Mesendoderm (in vitro differentiated cells): Measurements from ENCODE around the gene ZNF543.
A peak's percentile ranks its signal among the peaks of the same experiment; 100 is the strongest.

Experiments used
- DNase-seq: peaks from one replicate; pipeline ENCODE4 v3.0.0; 2013
- H2AK5ac ChIP-seq: 2 replicates; pipeline ENCODE4 v1.6.1; 2013; ENCODE audit warnings: low read length, inconsistent platforms
- H2BK120ac ChIP-seq: 2 replicates; pipeline ENCODE4 v1.6.1; 2013; ENCODE audit warnings: low read depth, mild to moderate bottlenecking, low read length, moderate library complexity, mixed read lengths
- H2BK15ac ChIP-seq: replicated peaks from 2 replicates; pipeline ENCODE4 v1.6.1; 2013; ENCODE audit warnings: low read depth, mild to moderate bottlenecking, moderate library complexity
- H2BK5ac ChIP-seq: 2 replicates; pipeline ENCODE4 v1.6.1; 2013; ENCODE audit warnings: low read length, inconsistent platforms
- H3K18ac ChIP-seq: 2 replicates; pipeline ENCODE4 v1.6.1; 2013; ENCODE audit warnings: mild to moderate bottlenecking, low read length, mixed read lengths
- H3K23ac ChIP-seq: one replicate; pipeline ENCODE4 v1.6.1; 2013; ENCODE audit warnings: low read length
- H3K27ac ChIP-seq: 2 replicates; pipeline ENCODE4 v1.5.1; 2013; ENCODE audit warnings: low read depth, mild to moderate bottlenecking, inconsistent platforms, low read length, moderate library complexity
- H3K27me3 ChIP-seq: 2 replicates; pipeline ENCODE4 v1.6.1; 2013; ENCODE audit warnings: low read length, control low read depth, mild to moderate bottlenecking, inconsistent platforms; ENCODE audit not compliant: insufficient read depth, poor library complexity
- H3K36me3 ChIP-seq: 2 replicates; pipeline ENCODE4 v1.6.1; 2013; ENCODE audit warnings: low read length, inconsistent platforms; ENCODE audit not compliant: control insufficient read depth, insufficient read depth
- H3K4ac ChIP-seq: one replicate; pipeline ENCODE4 v1.6.1; 2013; ENCODE audit warnings: low read depth, mild to moderate bottlenecking, low read length, moderate library complexity
- H3K4me1 ChIP-seq: 2 replicates; pipeline ENCODE4 v1.6.1; 2013; ENCODE audit warnings: low read depth, low read length, inconsistent platforms; ENCODE audit not compliant: control insufficient read depth
- H3K4me2 ChIP-seq: 2 replicates; pipeline ENCODE4 v1.6.1; 2013; ENCODE audit warnings: low read length
- H3K4me3 ChIP-seq: 2 replicates; pipeline ENCODE4 v1.5.1; 2013; ENCODE audit warnings: mild to moderate bottlenecking, low read length
- H3K56ac ChIP-seq: one replicate; pipeline ENCODE4 v1.6.1; 2013; ENCODE audit warnings: low read length
- H3K79me1 ChIP-seq: 2 replicates; pipeline ENCODE4 v1.6.1; 2013; ENCODE audit warnings: low read length, inconsistent platforms
- H3K79me2 ChIP-seq: 2 replicates; pipeline ENCODE4 v1.6.1; 2013; ENCODE audit warnings: mild to moderate bottlenecking, low read length; ENCODE audit not compliant: control insufficient read depth, insufficient read depth
- H3K9ac ChIP-seq: 2 replicates; pipeline ENCODE4 v1.6.1; 2013; ENCODE audit warnings: low read length, inconsistent platforms
- H4K5ac ChIP-seq: one replicate; pipeline ENCODE4 v1.6.1; 2013; ENCODE audit warnings: low read length
- H4K8ac ChIP-seq: one replicate; pipeline ENCODE4 v1.6.1; 2013; ENCODE audit warnings: low read depth, mild to moderate bottlenecking, control low read depth, low read length, moderate library complexity
- WGBS: extraction: QIAGEN DNeasy Blood & Tissue Kit; methylation state at CpG from one replicate; pipeline ENCODE4 v1.1.7; 2013; ENCODE audit warnings: low lambda C conversion rate, missing lambda C conversion rate; ENCODE audit not compliant: insufficient coverage; ENCODE audit errors: extremely low coverage; 5-methylcytosine and 5-hydroxymethylcytosine counted together

ZNF543 gene

GRCh38 chr19:57359300-57359699 lies 39.0 kb downstream of the ZNF543 start:
- no peak overlapping the region for H3K4me2 ChIP-seq
- peaks cover 5% of the 10 kb centered on the region for H3K79me2 ChIP-seq
- no peaks in the 10 kb centered on the region for H3K27me3 ChIP-seq
- H3K79me1 ChIP-seq, result peaks cover 4% of the 10 kb centered on the region
- no peak overlapping the region for H3K9ac ChIP-seq
- H2BK5ac ChIP-seq, result no peak overlapping the region
- no peak for DNase-seq
- no peak overlapping the region for H3K4ac ChIP-seq
- H2BK120ac ChIP-seq, result no peak overlapping the region
- H2BK15ac ChIP-seq, result no peak overlapping the region
- H4K5ac ChIP-seq, result no peak overlapping the region
- H3K27ac ChIP-seq, result no peak overlapping the region
- H3K4me1 ChIP-seq, result no peaks in the 10 kb centered on the region
- no peak overlapping the region for H4K8ac ChIP-seq
- H3K56ac ChIP-seq, result no peak overlapping the region
- peaks cover 9% of the 10 kb centered on the region for H3K36me3 ChIP-seq
- no peak overlapping the region for H2AK5ac ChIP-seq
- H3K23ac ChIP-seq, result no peak overlapping the region
- no peak overlapping the region for H3K18ac ChIP-seq
- H3K4me3 ChIP-seq, result no peak overlapping the region

DNA sequence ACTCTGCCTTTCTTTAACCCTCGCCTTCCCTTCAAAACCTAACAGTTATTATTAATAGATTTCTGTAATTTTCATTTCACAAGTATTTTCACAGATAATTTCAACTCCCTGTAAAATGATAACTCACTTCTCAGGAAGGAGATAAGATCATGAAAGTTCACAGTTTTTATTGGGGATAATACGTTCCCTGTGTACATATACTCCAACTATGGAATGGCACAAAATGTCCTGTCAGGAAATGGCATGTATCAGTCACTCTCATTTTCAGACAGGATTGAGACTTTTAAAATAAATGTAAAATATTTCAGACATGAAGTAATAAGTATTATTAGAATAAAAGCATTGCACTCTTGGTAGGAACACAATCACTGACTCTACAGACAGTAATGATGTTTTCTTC lies 42.1 kb downstream of the ZNF543 start:
- Histone ChIP-seq H3K27me3 (no peaks in the 10 kb centered on the region), H4K8ac (no peak overlapping the region), H3K9ac (no peak overlapping the region), H3K4ac (no peak overlapping the region), H2BK120ac (no peak overlapping the region), H2BK15ac (no peak overlapping the region), H3K56ac (peak overlapping the region; percentile 80), H3K18ac (no peak overlapping the region), H3K4me2 (no peak overlapping the region), H3K79me1 (peaks cover 3% of the 10 kb centered on the region), H3K27ac (no peak overlapping the region), H3K23ac (no peak overlapping the region), H2AK5ac (no peak overlapping the region), H3K4me3 (no peak overlapping the region), H3K4me1 (no peaks in the 10 kb centered on the region), H3K36me3 (no peaks in the 10 kb centered on the region), H4K5ac (no peak overlapping the region), H2BK5ac (no peak overlapping the region), H3K79me2 (peaks cover 5% of the 10 kb centered on the region)
- no CpG with 5 or more reads among the region's 2 CpGs for WGBS
- no peak for DNase-seq

DNA sequence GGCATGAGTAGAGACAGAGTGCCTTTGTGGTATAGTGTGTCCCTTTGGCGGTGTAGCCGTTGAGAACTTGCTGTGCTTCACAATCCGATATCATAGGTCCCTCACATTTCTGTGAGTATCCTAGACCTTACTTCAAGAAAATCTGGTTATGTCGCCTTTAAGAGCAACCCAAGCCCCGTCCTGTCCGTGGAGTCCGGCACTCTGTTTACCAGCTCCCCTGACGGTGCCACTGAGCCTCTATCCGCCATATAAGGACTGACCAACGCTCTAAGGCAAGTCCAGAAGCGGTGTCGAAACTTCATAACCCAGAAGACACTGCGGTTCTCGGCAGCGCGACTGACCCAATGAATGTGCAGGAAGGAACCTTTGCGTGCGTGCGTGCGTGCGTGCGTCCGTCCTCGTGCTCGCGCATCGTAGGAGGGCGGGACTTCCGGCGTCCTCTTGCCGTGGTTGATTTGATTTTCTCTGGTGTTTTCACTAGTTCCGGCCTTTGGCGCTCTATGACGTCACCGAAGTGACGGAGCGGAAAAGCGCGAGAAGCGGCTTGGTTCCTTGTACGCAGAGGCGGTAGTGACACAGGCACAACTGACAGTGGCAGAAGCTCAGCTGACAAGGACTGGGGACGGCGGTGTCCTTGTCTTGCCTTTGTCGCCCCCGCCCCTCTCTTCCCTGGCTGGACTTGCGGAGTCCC lies 42.9 kb downstream of the ZNF543 start, which contains the start of the genes TRAPPC2B and ZNF547:
TSS of gene TRAPPC2B (plus strand) at position 555 of the 691 bp plus-strand sequence. CDS start 1,283 bp downstream, outside the sequence.
TSS of gene ZNF547 (plus strand) at position 555 of the 691 bp plus-strand sequence. CDS start 5,005 bp downstream, outside the sequence.
- WGBS, result no CpG with 5 or more reads among the region's 47 CpGs
- no peak within 1 kb of the TSS for H4K8ac ChIP-seq
- H3K9ac ChIP-seq, result peak within 1 kb of the TSS; percentile 84
- H2AK5ac ChIP-seq, result no peak within 1 kb of the TSS
- peak within 1 kb of the TSS; percentile 7 for H2BK5ac ChIP-seq
- H3K23ac ChIP-seq, result no peak within 1 kb of the TSS
- no peak within 1 kb of the TSS for H3K18ac ChIP-seq
- H3K27me3 ChIP-seq, result no peaks in the 10 kb centered on the region
- H3K27ac ChIP-seq, result no peak within 1 kb of the TSS
- peak within 1 kb of the TSS; percentile 50 for H3K4ac ChIP-seq
- peak; percentile 100 for DNase-seq
- H3K4me2 ChIP-seq, result peak within 1 kb of the TSS; percentile 94
- H3K36me3 ChIP-seq, result no peaks in the 10 kb centered on the region
- H3K4me1 ChIP-seq, result no peaks in the 10 kb centered on the region
- no peak within 1 kb of the TSS for H2BK15ac ChIP-seq
- peaks cover 3% of the 10 kb centered on the region for H3K79me1 ChIP-seq
- H3K4me3 ChIP-seq, result peak within 1 kb of the TSS; percentile 81
- H3K56ac ChIP-seq, result peak within 1 kb of the TSS; percentile 80
- H2BK120ac ChIP-seq, result no peak within 1 kb of the TSS
- peaks cover 5% of the 10 kb centered on the region for H3K79me2 ChIP-seq
- H4K5ac ChIP-seq, result peak within 1 kb of the TSS; percentile 1

- no peak overlapping the region for H3K27ac ChIP-seq
- H3K79me1 ChIP-seq, result peaks cover 3% of the 10 kb centered on the region
- no CpG with 5 or more reads among the region's 18 CpGs for WGBS
- DNase-seq, result no peak
- H2AK5ac ChIP-seq, result no peak overlapping the region
- H3K79me2 ChIP-seq, result peaks cover 5% of the 10 kb centered on the region
- H3K23ac ChIP-seq, result no peak overlapping the region
- H3K4ac ChIP-seq, result peak overlapping the region; percentile 50
- H3K4me1 ChIP-seq, result no peaks in the 10 kb centered on the region
- no peaks in the 10 kb centered on the region for H3K36me3 ChIP-seq
- H3K18ac ChIP-seq, result no peak overlapping the region
- no peaks in the 10 kb centered on the region for H3K27me3 ChIP-seq
- no peak overlapping the region for H2BK120ac ChIP-seq
- H3K4me2 ChIP-seq, result peak overlapping the region; percentile 94
- H3K4me3 ChIP-seq, result peak overlapping the region; percentile 81
- no peak overlapping the region for H4K5ac ChIP-seq
- no peak overlapping the region for H2BK15ac ChIP-seq
- H3K56ac ChIP-seq, result peak overlapping the region; percentile 66
- peak overlapping the region; percentile 84 for H3K9ac ChIP-seq
- H2BK5ac ChIP-seq, result no peak overlapping the region
- no peak overlapping the region for H4K8ac ChIP-seq
These were observed 43.5 kb downstream of the ZNF543 start for GRCh38 chr19:57363688-57364181.

DNA sequence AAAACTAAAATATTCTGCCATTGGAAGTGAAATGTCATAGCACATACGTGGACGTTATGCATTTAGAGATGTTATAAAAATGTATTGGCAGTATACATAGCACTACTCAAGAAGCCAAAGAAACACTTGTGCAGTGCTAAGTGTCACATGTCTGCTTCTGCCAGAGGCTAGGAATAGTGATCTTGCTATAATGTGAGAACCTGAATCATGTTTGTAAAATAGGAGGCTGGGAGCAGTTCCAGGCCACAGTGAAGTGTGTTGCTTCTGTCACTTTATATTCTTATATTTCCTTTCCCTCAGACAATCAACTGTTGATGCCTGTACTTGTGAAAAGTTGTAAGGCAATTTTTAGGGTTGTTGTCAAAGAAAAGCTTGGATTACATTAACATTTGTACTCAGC lies 46.5 kb downstream of the ZNF543 start:
- H3K27me3 ChIP-seq, result no peaks in the 10 kb centered on the region
- H3K27ac ChIP-seq, result no peak overlapping the region
- WGBS, result no CpG with 5 or more reads among the region's 2 CpGs
- no peaks in the 10 kb centered on the region for H3K4me1 ChIP-seq
- no peak for DNase-seq
- no peak overlapping the region for H3K23ac ChIP-seq
- no peak overlapping the region for H3K18ac ChIP-seq
- no peak overlapping the region for H2BK120ac ChIP-seq
- no peak overlapping the region for H4K8ac ChIP-seq
- no peak overlapping the region for H3K56ac ChIP-seq
- no peak overlapping the region for H3K4me3 ChIP-seq
- H3K79me2 ChIP-seq, result peaks cover 5% of the 10 kb centered on the region
- no peak overlapping the region for H3K4ac ChIP-seq
- no peaks in the 10 kb centered on the region for H3K36me3 ChIP-seq
- H4K5ac ChIP-seq, result no peak overlapping the region
- H2BK15ac ChIP-seq, result no peak overlapping the region
- no peak overlapping the region for H3K4me2 ChIP-seq
- no peak overlapping the region for H2BK5ac ChIP-seq
- no peak overlapping the region for H2AK5ac ChIP-seq
- peaks cover 3% of the 10 kb centered on the region for H3K79me1 ChIP-seq
- H3K9ac ChIP-seq, result no peak overlapping the region
